Glutamatergic neuron (in vitro differentiated cells): ENCODE measurements around the gene ARHGEF39. TPM values are rescaled to one million over a fixed set of nuclear protein-coding genes. Genes with fewer than 3 reads are reported as not detected.

Experiments used
- DNase-seq: peaks from one replicate; pipeline ENCODE4 v3.0.0; 2022
- H3K27ac Mint-ChIP-seq: one replicate; pipeline ENCODE4 v1.8.0; 2020; ENCODE audit warnings: mild to moderate bottlenecking, mixed read lengths, inconsistent platforms; ENCODE audit not compliant: unreplicated experiment
- H3K27me3 Mint-ChIP-seq: one replicate; pipeline ENCODE4 v1.8.0; 2020; ENCODE audit warnings: mild to moderate bottlenecking, moderate library complexity, mixed read lengths, inconsistent platforms; ENCODE audit not compliant: unreplicated experiment
- H3K36me3 Mint-ChIP-seq: one replicate; pipeline ENCODE4 v1.8.0; 2020; ENCODE audit warnings: mild to moderate bottlenecking, mixed read lengths, inconsistent platforms; ENCODE audit not compliant: unreplicated experiment
- H3K4me1 Mint-ChIP-seq: one replicate; pipeline ENCODE4 v1.8.0; 2020; ENCODE audit warnings: mild to moderate bottlenecking, low read depth, mixed read lengths, inconsistent platforms; ENCODE audit not compliant: unreplicated experiment
- H3K4me3 Mint-ChIP-seq: one replicate; pipeline ENCODE4 v1.8.0; 2020; ENCODE audit warnings: mild to moderate bottlenecking, mixed read lengths, inconsistent platforms; ENCODE audit not compliant: unreplicated experiment
- H3K9me3 Mint-ChIP-seq: one replicate; pipeline ENCODE4 v1.8.0; 2020; ENCODE audit warnings: mild to moderate bottlenecking, moderate library complexity, mixed read lengths, inconsistent platforms; ENCODE audit not compliant: unreplicated experiment
- CTCF ChIP-seq: fragments of 200-600 bp; sonication (generic); IDR thresholded peaks from one replicate; pipeline ENCODE4 v1.5.0; 2021; ENCODE audit not compliant: partially characterized antibody, unreplicated experiment
- long read RNA-seq: library from polyadenylated mRNA; unstranded; transcript quantifications from one replicate; pipeline ENCODE4 v2.0.0, GENCODE V29; 2020; ENCODE audit not compliant: unreplicated experiment
- total RNA-seq: library from RNA; stranded (reverse); fragmentation: NEBNext Ultra II Directional; extraction: Animal tissue kit (Norgen Biotek cat#: 25700); gene quantifications from one replicate; pipeline ENCODE4 v1.2.1, GENCODE V29; 2021; ENCODE audit not compliant: unreplicated experiment

Gene ARHGEF39
- 2.6 TPM for total RNA-seq
- long read RNA-seq, partial matches to known transcripts, result 0 of 3 reads
- long read RNA-seq, other reads (novel, unspliced or antisense), result 3 of 3 reads

GRCh38 chr9:35664531-35665470, at the start of gene ARHGEF39:
Gene ARHGEF39, minus strand, starts transcription at chr9:35665195. Its CDS starts 26 bp downstream, at chr9:35665169.
- Mint-ChIP-seq H3K27me3 (peaks cover 7% of the 10 kb centered on the region), H3K36me3 (peaks cover 4% of the 10 kb centered on the region), H3K9me3 (peaks cover 1% of the 10 kb centered on the region), H3K27ac (no peak within 1 kb of the TSS), H3K4me1 (peaks cover 6% of the 10 kb centered on the region), H3K4me3 (peak within 1 kb of the TSS; percentile 80)
- peak; percentile 91 for DNase-seq
- TF ChIP-seq CTCF, result no peak

- Mint-ChIP-seq H3K27ac (no peak overlapping the region), H3K27me3 (peaks cover 6% of the 10 kb centered on the region), H3K4me1 (no peaks in the 10 kb centered on the region), H3K4me3 (no peak overlapping the region), H3K9me3 (no peaks in the 10 kb centered on the region), H3K36me3 (no peaks in the 10 kb centered on the region)
- no peak for DNase-seq
- TF ChIP-seq CTCF, result no peak
Measured at GRCh38 chr9:35714123-35714522, 49.1 kb upstream of the ARHGEF39 start.

GRCh38 chr9:35713578-35713977, 48.6 kb upstream of the ARHGEF39 start:
- Mint-ChIP-seq H3K4me1 (no peaks in the 10 kb centered on the region), H3K4me3 (no peak overlapping the region), H3K27ac (no peak overlapping the region), H3K9me3 (no peaks in the 10 kb centered on the region), H3K27me3 (peaks cover 7% of the 10 kb centered on the region), H3K36me3 (no peaks in the 10 kb centered on the region)
- DNase-seq, result no peak
- TF ChIP-seq CTCF, result no peak

GRCh38 chr9:35712762-35713400, 47.9 kb upstream of the ARHGEF39 start:
- no peak overlapping the region for H3K4me3 Mint-ChIP-seq
- H3K36me3 Mint-ChIP-seq, result peaks cover 5% of the 10 kb centered on the region
- no peaks in the 10 kb centered on the region for H3K4me1 Mint-ChIP-seq
- DNase-seq, result no peak
- TF ChIP-seq CTCF, result no peak
- no peaks in the 10 kb centered on the region for H3K9me3 Mint-ChIP-seq
- no peak overlapping the region for H3K27ac Mint-ChIP-seq
- peaks cover 4% of the 10 kb centered on the region for H3K27me3 Mint-ChIP-seq
